Cardiac fibroblast (primary cell): Measurements from ENCODE around the gene NEK6.

Experiments
- DNase-seq, 2 donors: peaks; one replicate each; pipeline versions ENCODE4 v3.0.0 to v3.0.0-alpha.2; 2010; ENCODE audit warnings: low read depth in 2 of 2
- H3K4me3 ChIP-seq, 2 donors: replicated peaks in 1 of 2; 1 replicate in 1 of 2; 2 replicates in 1 of 2; pipeline ENCODE4 v1.5.1; 2011; ENCODE audit warnings: low read depth in 2 of 2, low read length in 2 of 2, mild to moderate bottlenecking in 2 of 2, moderate library complexity in 1 of 2
- CTCF ChIP-seq: IDR thresholded peaks from one replicate; pipeline ENCODE4 v1.5.1; 2011; ENCODE audit warnings: low read depth, mild to moderate bottlenecking, low read length, inconsistent platforms

Gene NEK6

GRCh38 chr9:124213396-124213795 lies 44.4 kb upstream of the NEK6 start:
- no peak for TF ChIP-seq CTCF
- no peak for DNase-seq
- H3K4me3 ChIP-seq = no peak overlapping the region

GRCh38 chr9:124214116-124214515 lies 43.6 kb upstream of the NEK6 start:
- DNase-seq = no peak
- no peak overlapping the region for H3K4me3 ChIP-seq
- no peak for TF ChIP-seq CTCF

- no peak for DNase-seq
- H3K4me3 ChIP-seq = no peak overlapping the region
- no peak for TF ChIP-seq CTCF
Measured at GRCh38 chr9:124214596-124215367, 43.0 kb upstream of the NEK6 start.

- TF ChIP-seq CTCF = no peak
- no peak overlapping the region for H3K4me3 ChIP-seq
- no peak for DNase-seq
Measured at GRCh38 chr9:124215368-124215910, 42.3 kb upstream of the NEK6 start.

GRCh38 chr9:124215956-124216355 lies 41.8 kb upstream of the NEK6 start:
- no peak overlapping the region for H3K4me3 ChIP-seq
- TF ChIP-seq CTCF = no peak
- DNase-seq = no peak

- no peak overlapping the region for H3K4me3 ChIP-seq
- no peak for DNase-seq
Measured at GRCh38 chr9:124216474-124217176, 41.1 kb upstream of the NEK6 start.

More at GRCh38 chr9:124216474-124217176, 41.1 kb upstream of the NEK6 start:
- TF ChIP-seq CTCF = no peak
